Measurements from ENCODE around the gene PLCD4. TPM values are rescaled to one million over a fixed set of nuclear protein-coding genes. Genes with fewer than 3 reads are reported as not detected.

PLCD4 gene
- total and polyA plus RNA-seq, 2 of the 8 experiments (the other 6 are each of a cell fraction or from before 2014, with no cell fraction given) = 0.21 to 0.50 TPM

DNA sequence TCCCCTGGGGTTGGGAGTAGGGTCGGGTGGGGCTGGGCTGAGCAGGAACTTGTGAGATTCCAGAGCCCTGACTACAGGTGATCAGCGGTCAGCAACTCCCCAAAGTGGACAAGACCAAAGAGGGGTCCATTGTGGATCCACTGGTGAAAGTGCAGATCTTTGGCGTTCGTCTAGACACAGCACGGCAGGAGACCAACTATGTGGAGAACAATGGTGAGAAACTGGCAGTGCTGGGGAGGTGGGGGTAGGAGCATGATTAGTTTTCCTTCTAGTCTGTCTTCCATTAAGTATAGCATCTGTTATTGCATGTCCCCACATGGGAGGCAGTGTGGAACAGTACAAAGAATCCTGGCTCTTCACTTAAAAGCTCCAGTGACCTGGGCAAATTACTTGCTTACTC, 28.0 kb downstream of the PLCD4 start (continued):
- no peak for TF ChIP-seq NANOG (IDR thresholded peaks at IDR 0.05; ENCODE audit: insufficient read depth, low read depth, low read length, poor library complexity, severe bottlenecking)
- no peak for TF ChIP-seq HDAC6 (IDR thresholded peaks at IDR 0.05; ENCODE audit: low read depth, low read length)
- TF ChIP-seq KDM5A (IDR thresholded peaks at IDR 0.05; ENCODE audit: low read length) = no peak
- no peak for TF ChIP-seq GABPA (IDR thresholded peaks at IDR 0.05; ENCODE audit: borderline replicate concordance, insufficient read depth, low read length)
- TF ChIP-seq CBX8 (IDR thresholded peaks at IDR 0.05; ENCODE audit: borderline replicate concordance, low read depth, low read length) = no peak
- TF ChIP-seq TCF12 (IDR thresholded peaks at IDR 0.05; ENCODE audit: low read depth, low read length) = no peak
